Measurements from ENCODE around the gene TJP2.

DNA sequence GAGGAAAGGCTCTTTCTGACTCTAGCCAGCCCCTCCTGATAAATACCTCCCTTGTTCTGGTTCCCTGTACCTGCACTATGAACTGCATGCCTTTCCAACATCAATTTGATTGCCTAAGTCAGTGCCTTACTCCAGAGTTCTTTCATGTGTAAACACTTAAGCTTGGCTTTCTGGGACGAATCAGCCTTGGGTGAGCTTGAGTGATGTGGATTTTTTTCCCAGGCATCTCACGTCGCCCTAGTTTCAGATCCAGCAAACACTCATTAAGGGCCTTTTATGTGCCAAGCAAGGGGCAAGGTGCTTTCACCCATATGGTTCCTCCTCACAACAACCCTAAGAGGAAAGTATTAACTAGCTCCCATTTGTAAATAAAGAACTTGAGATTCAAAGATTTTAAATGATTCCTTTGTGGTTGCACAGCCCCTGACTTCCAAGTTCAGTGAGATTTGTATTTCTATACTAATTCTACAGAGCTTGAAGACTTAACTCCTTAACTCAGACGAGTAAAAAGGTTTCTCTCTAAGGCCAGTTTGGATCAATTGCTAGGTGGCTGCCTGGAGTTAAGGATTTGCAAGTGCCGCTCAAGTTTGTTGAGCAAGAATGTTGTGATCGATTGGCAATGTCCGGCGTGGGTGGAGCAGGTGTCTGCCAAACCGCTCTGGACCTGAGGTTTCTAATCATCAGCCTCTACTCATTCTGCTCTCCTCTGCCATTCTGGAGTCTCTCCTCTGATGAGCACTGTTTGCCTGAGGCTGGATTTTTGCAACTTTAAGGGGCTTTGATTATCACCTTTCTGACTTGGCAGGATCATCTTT, 20.2 kb upstream of the TJP2 start:
- TF ChIP-seq EZH2 (IDR thresholded peaks at IDR 0.05) (no peak), POLR2AphosphoS5 (IDR thresholded peaks at IDR 0.05; ENCODE audit: borderline replicate concordance, low read depth, low read length) (no peak)

All from SK-N-MC (cell line).